Activated naive CD4-positive, alpha-beta T cell treated with anti-CD3 and anti-CD28 coated beads, Interleukin-2, amount 10 ng/mL, durations not matched to agents 7 days and 5 days (primary cell): ENCODE results near the gene TFDP3.

Experiments used
- CTCF ChIA-PET: fragments of 350-600 bp; sonication (Branson Sonifier 250); formaldehyde crosslinking; loops from one replicate; lab custom pipeline; 2021; ENCODE audit warnings: antibody characterized with exemption; lab: Charles Lee
- DNase-seq: peaks from one replicate; pipeline ENCODE4 v3.0.0-alpha.2; 2020
- H3K27ac Mint-ChIP-seq: one replicate; pipeline ENCODE4 v1.8.0; 2021; ENCODE audit warnings: mild to moderate bottlenecking, moderate library complexity, mixed read lengths
- H3K27me3 Mint-ChIP-seq: one replicate; pipeline ENCODE4 v1.8.0; 2021; ENCODE audit warnings: mild to moderate bottlenecking, mixed read lengths
- H3K36me3 Mint-ChIP-seq: one replicate; pipeline ENCODE4 v1.8.0; 2021; ENCODE audit warnings: mixed read lengths
- H3K4me1 Mint-ChIP-seq: one replicate; pipeline ENCODE4 v1.8.0; 2021; ENCODE audit warnings: mixed read lengths
- H3K4me3 Mint-ChIP-seq: one replicate; pipeline ENCODE4 v1.8.0; 2021; ENCODE audit warnings: mild to moderate bottlenecking, moderate library complexity, mixed read lengths
- H3K9me3 Mint-ChIP-seq: one replicate; pipeline ENCODE4 v1.8.0; 2021; ENCODE audit warnings: mixed read lengths

Gene TFDP3

GRCh38 chrX:133214301-133214700, 3.9 kb downstream of the TFDP3 start:
- no peak for DNase-seq
- no peaks in the 10 kb centered on the region for H3K9me3 Mint-ChIP-seq

GRCh38 chrX:133213117-133213516, 5.0 kb downstream of the TFDP3 start:
- H3K27me3 Mint-ChIP-seq = no peaks in the 10 kb centered on the region
- no peaks in the 10 kb centered on the region for H3K36me3 Mint-ChIP-seq
- no peaks in the 10 kb centered on the region for H3K4me1 Mint-ChIP-seq
- CTCF ChIA-PET = no interaction called here
- no peak overlapping the region for H3K4me3 Mint-ChIP-seq
- no peak for DNase-seq
- no peak overlapping the region for H3K27ac Mint-ChIP-seq
- no peaks in the 10 kb centered on the region for H3K9me3 Mint-ChIP-seq

More at GRCh38 chrX:133214301-133214700, 3.9 kb downstream of the TFDP3 start:
- CTCF ChIA-PET = no interaction called here
- Mint-ChIP-seq H3K4me1 (no peaks in the 10 kb centered on the region), H3K4me3 (no peak overlapping the region), H3K27me3 (no peaks in the 10 kb centered on the region), H3K27ac (no peak overlapping the region), H3K36me3 (no peaks in the 10 kb centered on the region)

DNA sequence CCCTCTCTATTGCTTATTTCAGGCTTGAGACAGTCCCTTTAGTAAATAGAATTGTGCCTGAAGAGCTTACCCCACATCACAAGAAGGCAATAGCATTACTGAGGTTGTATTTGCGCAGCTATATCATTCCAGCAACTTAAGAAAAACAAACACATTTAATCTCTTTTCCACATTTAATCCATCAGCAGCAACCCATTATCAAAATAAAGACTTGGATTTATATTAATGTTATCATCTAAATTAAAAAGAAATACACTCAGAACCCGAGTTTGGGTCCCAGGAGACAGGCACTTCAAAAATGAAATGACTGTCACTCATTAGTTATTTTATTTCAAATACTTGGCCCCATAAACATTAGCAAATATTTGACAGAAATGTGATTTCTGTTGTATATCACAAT, 10.4 kb downstream of the TFDP3 start:
- H3K4me3 Mint-ChIP-seq = no peak overlapping the region

DNA sequence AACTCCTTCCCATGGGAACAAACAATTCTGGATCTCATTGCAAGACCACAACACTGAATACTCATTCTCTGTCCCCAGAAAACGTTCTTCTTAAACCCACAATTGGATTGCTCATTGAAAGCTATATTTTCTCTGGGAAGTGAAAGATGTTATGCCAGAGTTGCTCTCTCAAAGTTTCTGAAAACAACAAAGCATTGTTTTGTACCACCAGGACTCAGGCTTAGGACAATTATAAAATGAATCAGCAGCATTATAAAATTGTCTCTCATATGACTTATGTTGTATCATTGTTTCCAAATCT, 26.5 kb downstream of the TFDP3 start:
- no peak overlapping the region for H3K27ac Mint-ChIP-seq
- DNase-seq = no peak
- H3K36me3 Mint-ChIP-seq = no peaks in the 10 kb centered on the region
- H3K27me3 Mint-ChIP-seq = no peaks in the 10 kb centered on the region
- no peak overlapping the region for H3K4me3 Mint-ChIP-seq
- CTCF ChIA-PET = no interaction called here
- H3K9me3 Mint-ChIP-seq = no peaks in the 10 kb centered on the region
- H3K4me1 Mint-ChIP-seq = no peaks in the 10 kb centered on the region

More for the DNA sequence above, 10.4 kb downstream of the TFDP3 start:
- Mint-ChIP-seq H3K9me3 (no peaks in the 10 kb centered on the region), H3K4me1 (no peaks in the 10 kb centered on the region), H3K27ac (no peak overlapping the region), H3K27me3 (no peaks in the 10 kb centered on the region), H3K36me3 (no peaks in the 10 kb centered on the region)
- no peak for DNase-seq
- CTCF ChIA-PET = no interaction called here

GRCh38 chrX:133190877-133191738, 27.0 kb downstream of the TFDP3 start:
- Mint-ChIP-seq H3K4me3 (no peak overlapping the region), H3K36me3 (no peaks in the 10 kb centered on the region), H3K27ac (no peak overlapping the region), H3K4me1 (no peaks in the 10 kb centered on the region), H3K27me3 (no peaks in the 10 kb centered on the region), H3K9me3 (no peaks in the 10 kb centered on the region)
- DNase-seq = no peak
- CTCF ChIA-PET = no interaction called here

DNA sequence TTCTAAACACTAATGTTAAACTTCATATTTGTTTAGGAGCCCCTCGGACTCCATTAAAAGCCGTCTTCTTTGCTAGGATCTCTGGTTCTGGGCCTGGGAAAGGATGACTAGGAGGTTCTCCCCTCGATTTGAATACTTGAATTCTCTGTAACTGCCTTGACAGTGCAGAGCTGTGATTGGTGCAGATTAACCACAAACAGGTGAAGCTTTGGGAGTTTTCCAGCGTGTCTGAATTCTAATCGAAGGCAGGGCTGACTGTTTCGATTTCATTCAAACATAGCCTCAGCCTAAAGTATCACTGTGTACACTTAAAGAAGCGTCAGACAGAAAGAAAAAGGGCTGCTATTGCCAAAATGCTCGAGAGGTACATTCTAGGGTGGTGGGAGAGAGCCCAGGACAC, 29.0 kb downstream of the TFDP3 start:
- CTCF ChIA-PET = no interaction called here
- Mint-ChIP-seq H3K27me3 (no peaks in the 10 kb centered on the region), H3K36me3 (no peaks in the 10 kb centered on the region), H3K27ac (no peak overlapping the region), H3K4me1 (no peaks in the 10 kb centered on the region), H3K4me3 (no peak overlapping the region), H3K9me3 (no peaks in the 10 kb centered on the region)
- no peak for DNase-seq

DNA sequence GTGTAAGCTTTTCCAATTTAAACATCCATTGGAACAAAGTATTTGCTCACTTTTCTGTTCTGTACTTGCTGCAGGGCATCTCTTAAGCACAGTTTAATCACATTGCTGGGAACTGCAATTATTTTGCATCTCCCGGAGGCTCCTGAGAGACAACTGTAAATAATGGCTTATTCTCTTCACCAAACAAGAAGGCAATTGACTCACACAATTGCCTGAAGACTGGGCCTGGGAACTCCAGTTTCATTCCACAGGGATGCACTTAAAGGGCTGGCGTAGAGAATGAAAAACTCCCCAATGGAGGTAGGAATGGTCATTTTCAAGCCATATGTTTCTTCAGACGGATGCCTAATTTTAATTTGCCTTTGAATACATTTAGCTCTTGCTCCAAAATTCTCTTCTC, 29.5 kb downstream of the TFDP3 start:
- Mint-ChIP-seq H3K9me3 (no peaks in the 10 kb centered on the region), H3K27me3 (no peaks in the 10 kb centered on the region), H3K4me1 (no peaks in the 10 kb centered on the region), H3K27ac (no peak overlapping the region), H3K36me3 (no peaks in the 10 kb centered on the region), H3K4me3 (no peak overlapping the region)
- CTCF ChIA-PET = no interaction called here
- no peak for DNase-seq

DNA sequence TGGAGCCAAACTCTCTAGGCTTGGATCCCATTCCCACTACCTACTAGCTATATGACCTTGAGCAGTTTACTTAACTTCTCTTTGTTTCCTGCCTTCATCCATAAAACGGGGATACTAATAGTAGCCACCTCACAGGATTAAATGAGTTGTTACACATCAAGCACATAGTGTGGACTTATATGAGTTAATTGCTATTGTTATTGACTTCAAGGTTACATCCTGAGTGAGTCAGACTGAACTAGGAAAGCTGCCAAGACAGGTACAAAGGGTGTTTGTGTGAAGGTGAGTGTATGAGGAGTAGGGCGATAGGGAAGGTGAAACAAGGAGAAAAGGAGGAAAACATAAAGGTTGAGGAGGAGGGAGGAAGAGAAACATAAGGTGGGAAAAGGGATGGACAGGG, 32.2 kb downstream of the TFDP3 start:
- Mint-ChIP-seq H3K27ac (no peak overlapping the region), H3K36me3 (no peaks in the 10 kb centered on the region), H3K4me3 (no peak overlapping the region), H3K9me3 (no peaks in the 10 kb centered on the region), H3K27me3 (no peaks in the 10 kb centered on the region), H3K4me1 (no peaks in the 10 kb centered on the region)
- DNase-seq = no peak
- CTCF ChIA-PET = no interaction called here

DNA sequence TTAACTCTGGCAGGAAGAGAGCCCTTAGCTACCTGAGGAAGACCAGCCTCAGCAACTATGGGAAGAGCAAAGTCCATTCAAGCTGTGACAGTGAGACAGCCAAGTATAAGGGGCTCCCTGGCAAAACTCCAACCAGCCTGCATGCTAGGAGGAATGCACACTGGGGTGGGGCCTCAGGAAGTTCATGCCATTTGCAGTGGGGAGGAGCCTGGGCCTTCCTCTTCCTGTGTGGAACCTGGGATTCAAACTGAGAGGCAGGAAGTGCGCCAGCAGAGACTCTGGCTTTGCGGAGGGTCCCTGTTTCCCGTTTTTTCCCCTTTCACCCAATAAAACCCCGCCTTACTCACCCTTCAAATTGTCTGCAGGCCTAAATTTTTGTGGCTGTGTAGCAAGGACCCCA, 33.0 kb downstream of the TFDP3 start:
- Mint-ChIP-seq H3K36me3 (no peaks in the 10 kb centered on the region), H3K27ac (no peak overlapping the region), H3K4me1 (no peaks in the 10 kb centered on the region), H3K9me3 (no peaks in the 10 kb centered on the region), H3K4me3 (no peak overlapping the region), H3K27me3 (no peaks in the 10 kb centered on the region)
- no peak for DNase-seq
- CTCF ChIA-PET = no interaction called here

DNA sequence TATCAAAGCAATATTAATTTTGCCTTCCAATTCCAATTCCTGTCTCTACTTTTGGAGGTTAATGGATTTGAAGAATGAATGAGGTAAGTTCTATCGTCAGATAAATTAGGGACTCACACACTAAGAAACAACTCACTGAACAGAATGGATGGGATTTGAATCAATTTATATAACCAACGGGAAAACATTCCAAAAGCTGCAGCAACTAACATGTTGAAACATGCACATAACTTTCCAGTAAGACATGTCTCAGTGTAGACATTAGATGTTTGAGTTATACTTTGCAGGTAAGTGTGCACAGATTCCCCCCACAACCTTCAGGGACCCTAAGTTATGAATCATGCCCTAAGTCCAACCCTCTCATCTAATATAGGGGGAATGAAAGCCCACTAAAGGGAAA, 34.3 kb downstream of the TFDP3 start:
- no peak overlapping the region for H3K27ac Mint-ChIP-seq
- no peaks in the 10 kb centered on the region for H3K4me1 Mint-ChIP-seq
- H3K36me3 Mint-ChIP-seq = no peaks in the 10 kb centered on the region
- no peak for DNase-seq
- H3K9me3 Mint-ChIP-seq = no peaks in the 10 kb centered on the region
- CTCF ChIA-PET = no interaction called here
- no peaks in the 10 kb centered on the region for H3K27me3 Mint-ChIP-seq
- no peak overlapping the region for H3K4me3 Mint-ChIP-seq

DNA sequence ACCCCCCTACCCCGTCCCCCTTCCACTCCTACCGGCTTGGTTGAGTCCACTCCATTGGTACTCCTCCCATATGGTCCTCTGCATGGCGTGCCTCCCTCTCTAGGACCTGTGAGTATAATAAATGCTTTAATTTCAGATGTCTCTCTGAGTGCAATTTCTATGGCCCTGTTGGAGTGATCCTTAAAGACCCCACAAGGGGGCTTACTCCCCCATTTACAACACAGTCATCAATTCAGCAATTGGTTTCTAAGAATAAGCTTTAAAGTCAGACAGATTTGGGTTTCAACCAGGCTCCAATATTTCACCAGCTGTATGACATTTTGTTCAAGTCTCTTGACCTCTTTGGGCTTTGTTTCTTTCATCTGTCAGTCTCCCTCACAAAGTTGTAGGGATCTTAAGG, 38.7 kb downstream of the TFDP3 start:
- H3K4me3 Mint-ChIP-seq = no peak overlapping the region
- no peaks in the 10 kb centered on the region for H3K36me3 Mint-ChIP-seq
- H3K27me3 Mint-ChIP-seq = no peaks in the 10 kb centered on the region
- no peaks in the 10 kb centered on the region for H3K9me3 Mint-ChIP-seq
- CTCF ChIA-PET = no interaction called here
- no peak overlapping the region for H3K27ac Mint-ChIP-seq
- no peak for DNase-seq
- H3K4me1 Mint-ChIP-seq = no peaks in the 10 kb centered on the region

- H3K27me3 Mint-ChIP-seq = no peaks in the 10 kb centered on the region
- H3K9me3 Mint-ChIP-seq = no peaks in the 10 kb centered on the region
- H3K36me3 Mint-ChIP-seq = no peaks in the 10 kb centered on the region
- H3K4me3 Mint-ChIP-seq = no peak overlapping the region
- no peak overlapping the region for H3K27ac Mint-ChIP-seq
- H3K4me1 Mint-ChIP-seq = no peaks in the 10 kb centered on the region
- no peak for DNase-seq
- CTCF ChIA-PET = interaction anchor here (0.7 kb wide), 1 partner anchor 1150 kb away, joined by 3 read pairs; no protein-coding TSS in a partner anchor
Measured at GRCh38 chrX:133177202-133177601, 41.0 kb downstream of the TFDP3 start.

DNA sequence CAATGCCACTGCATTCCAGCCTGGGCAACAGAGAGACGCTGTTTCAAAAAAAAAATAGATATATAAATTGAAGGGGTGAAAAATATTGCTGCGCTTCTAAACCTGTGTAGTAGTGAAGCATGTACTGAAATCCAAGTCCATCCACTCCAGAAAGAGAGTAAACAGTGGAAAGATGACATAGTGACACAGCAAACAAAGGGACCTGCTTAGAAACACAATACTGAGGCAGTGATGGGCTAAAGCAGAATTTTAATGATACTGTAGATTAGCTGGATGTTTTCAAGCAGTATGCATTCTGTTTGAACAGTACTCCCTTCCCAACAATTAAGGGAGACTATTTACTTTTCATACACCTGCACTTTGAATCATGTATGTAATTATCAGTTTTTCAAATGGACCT, 42.5 kb downstream of the TFDP3 start:
- Mint-ChIP-seq H3K27ac (no peak overlapping the region), H3K4me1 (no peaks in the 10 kb centered on the region), H3K9me3 (no peaks in the 10 kb centered on the region), H3K27me3 (no peaks in the 10 kb centered on the region), H3K36me3 (no peaks in the 10 kb centered on the region), H3K4me3 (no peak overlapping the region)
- DNase-seq = no peak
- CTCF ChIA-PET = no interaction called here

DNA sequence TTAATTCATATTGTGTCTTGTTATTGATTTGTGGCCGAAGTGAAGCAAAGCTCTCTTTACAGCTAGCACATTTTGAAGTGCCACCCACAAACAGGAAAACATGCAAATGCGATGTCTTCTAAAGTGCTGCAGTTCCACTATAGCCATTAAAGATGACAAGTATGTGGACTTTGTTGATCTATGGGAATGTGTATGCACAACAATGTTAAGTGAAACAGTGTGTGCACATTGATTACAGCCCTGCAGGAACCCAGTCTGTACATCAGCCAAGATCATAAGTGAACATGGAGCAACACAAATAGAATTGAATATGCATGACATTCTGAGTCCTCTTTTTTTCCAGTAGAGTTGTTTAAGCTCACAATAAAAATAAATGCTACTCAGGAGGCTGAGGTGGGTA, 43.0 kb downstream of the TFDP3 start:
- no peak for DNase-seq
- Mint-ChIP-seq H3K36me3 (no peaks in the 10 kb centered on the region), H3K4me3 (no peak overlapping the region), H3K27me3 (no peaks in the 10 kb centered on the region), H3K27ac (no peak overlapping the region), H3K9me3 (no peaks in the 10 kb centered on the region), H3K4me1 (no peaks in the 10 kb centered on the region)
- CTCF ChIA-PET = no interaction called here

- Mint-ChIP-seq H3K36me3 (no peaks in the 10 kb centered on the region), H3K27me3 (no peaks in the 10 kb centered on the region), H3K9me3 (no peaks in the 10 kb centered on the region), H3K4me3 (no peak overlapping the region), H3K4me1 (no peaks in the 10 kb centered on the region), H3K27ac (no peak overlapping the region)
- CTCF ChIA-PET = no interaction called here
- DNase-seq = no peak
Measured at GRCh38 chrX:133171962-133172708, 46.0 kb downstream of the TFDP3 start.
